Small intestine (tissue), 16 donors: Measurements from ENCODE around the gene ZC3H13. TPM values are rescaled to one million over a fixed set of nuclear protein-coding genes. Genes with fewer than 3 reads are reported as not detected.

ENCODE experiments used
- DNase-seq, 2 donors: peaks; one replicate each; pipeline versions ENCODE4 v3.0.0 to v3.0.0-alpha.2; 2013
- FAIRE-seq: peaks from 2 replicates; lab custom pipeline; 2012; peaks lifted over from hg19 to GRCh38; lab: Jason Lieb, UNC
- H3K27ac ChIP-seq, 3 donors: one replicate each; pipeline ENCODE4 v1.5.1; 2013; ENCODE audit warnings: low read length in 2 of 3, mild to moderate bottlenecking in 2 of 3, control low read depth in 1 of 3, inconsistent platforms in 1 of 3, low read depth in 1 of 3, moderate library complexity in 1 of 3
- H3K27me3 ChIP-seq, 3 donors: one replicate each; pipeline ENCODE4 v1.6.1; 2013; ENCODE audit warnings: low read length in 3 of 3, inconsistent platforms in 1 of 3; ENCODE audit not compliant: control insufficient read depth in 3 of 3, insufficient read depth in 3 of 3
- H3K36me3 ChIP-seq, 3 donors: one replicate each; pipeline ENCODE4 v1.6.1; 2013; ENCODE audit warnings: low read length in 3 of 3, inconsistent platforms in 1 of 3, low read depth in 1 of 3, mild to moderate bottlenecking in 1 of 3, moderate library complexity in 1 of 3; ENCODE audit not compliant: control insufficient read depth in 3 of 3, insufficient read depth in 2 of 3
- H3K4me1 ChIP-seq, 3 donors: one replicate each; pipeline ENCODE4 v1.6.1; 2013; ENCODE audit warnings: low read length in 2 of 3, inconsistent platforms in 1 of 3, low read depth in 1 of 3, mild to moderate bottlenecking in 1 of 3, moderate library complexity in 1 of 3; ENCODE audit not compliant: control insufficient read depth in 3 of 3, insufficient read depth in 2 of 3
- H3K4me3 ChIP-seq, 3 donors: one replicate each; pipeline ENCODE4 v1.5.1; 2013; ENCODE audit warnings: low read length in 3 of 3, control low read depth in 1 of 3, inconsistent platforms in 1 of 3, low read depth in 1 of 3, mild to moderate bottlenecking in 1 of 3, moderate library complexity in 1 of 3
- H3K9me3 ChIP-seq, 2 donors: one replicate each; pipeline ENCODE4 v1.6.1; 2013; ENCODE audit warnings: low read depth in 1 of 2, low read length in 1 of 2; ENCODE audit not compliant: control insufficient read depth in 2 of 2, insufficient read depth in 1 of 2
- WGBS, 3 donors: extraction: QIAGEN DNeasy Blood & Tissue Kit; methylation state at CpG; one replicate each; pipeline ENCODE4 v1.1.7; 2013; 5-methylcytosine and 5-hydroxymethylcytosine counted together
- long read RNA-seq, 10 donors: transcript quantifications; one replicate each; lab custom pipeline, GENCODE V29; 2026
- polyA plus RNA-seq, 4 donors: library from polyadenylated mRNA; stranded (reverse) in 3 of 4; unstranded in 1 of 4; fragments of 200-250 nt in 3 of 4; fragments of 120-200 nt in 1 of 4; gene quantifications; one replicate each; pipeline versions ENCODE4 v1.2.1 to v1.2.3, GENCODE V29; 2013
- donor health status: healthy with polysubstance abuse.
- donor health status: control.
- donor health status: control.
- donor health status: Bipolar disorder and iron deficiency.
- donor health status: healthy.

Gene ZC3H13
- 10 to 100 TPM in 3 of 4 donors, 1 to 10 TPM in 1; 9.2 to 34.5 (median 10.8) TPM for polyA plus RNA-seq
- long read RNA-seq, donor 1 = 0 reads
- long read RNA-seq, donor 2, partial matches to known transcripts = 9 of 9 reads
- long read RNA-seq, donor 2, other reads (novel, unspliced or antisense) = 0 of 9 reads
- long read RNA-seq, donor 3, partial matches to known transcripts = 7 of 8 reads
- long read RNA-seq, donor 3, other reads (novel, unspliced or antisense) = 0 of 8 reads
- long read RNA-seq, donor 4 = 0 reads
- long read RNA-seq, donor 5, partial matches to known transcripts = 0 of 1 reads
- long read RNA-seq, donor 5, other reads (novel, unspliced or antisense) = 0 of 1 reads
- long read RNA-seq, donor 6, partial matches to known transcripts = 13 of 13 reads
- long read RNA-seq, donor 6, other reads (novel, unspliced or antisense) = 0 of 13 reads
- long read RNA-seq, donor 7 = 0 reads
- long read RNA-seq, donor 8 = 0 reads
- long read RNA-seq, donor 9 = 0 reads
- long read RNA-seq, donor 10, partial matches to known transcripts = 58 of 58 reads
- long read RNA-seq, donor 10, other reads (novel, unspliced or antisense) = 0 of 58 reads

DNA sequence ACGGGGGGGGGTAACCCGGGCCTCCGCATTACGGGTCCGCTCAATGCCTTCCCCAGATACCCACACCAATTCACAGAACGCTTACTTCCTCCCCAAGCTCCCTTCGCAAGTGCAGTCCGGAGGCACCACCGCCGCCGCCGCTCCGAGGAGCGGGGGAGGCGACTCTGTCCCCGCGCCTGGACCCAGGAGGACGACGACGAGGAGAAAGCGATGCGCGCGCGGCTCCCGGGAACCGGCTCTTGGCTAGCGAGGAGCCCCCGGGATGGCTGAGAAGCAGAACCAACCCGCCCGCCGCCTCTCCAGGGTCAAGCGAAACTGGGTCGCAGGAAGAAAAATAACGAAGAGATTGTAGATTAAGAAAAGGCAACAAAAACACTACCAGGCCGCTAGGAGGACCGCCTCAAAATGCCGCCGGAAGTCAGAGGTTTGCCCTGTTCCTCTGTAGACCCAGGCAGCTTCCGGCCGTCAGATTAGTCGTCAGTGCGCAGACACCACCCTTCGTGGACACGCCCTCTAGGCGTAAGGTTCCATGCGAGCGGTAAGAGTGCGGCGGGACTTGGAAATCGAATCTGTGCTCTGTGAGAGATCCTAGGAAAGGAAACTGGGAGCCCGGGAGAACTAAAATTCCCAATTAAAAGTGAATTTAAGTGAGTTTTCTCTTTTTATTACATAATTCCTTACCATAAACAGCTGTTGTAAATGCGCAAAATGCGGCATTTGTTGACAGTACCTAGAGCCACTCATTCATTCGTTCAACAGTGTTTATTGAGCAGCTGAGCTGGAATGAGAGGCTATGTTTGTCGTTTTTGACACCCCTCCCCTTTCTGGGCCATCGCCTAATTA lies at the start of gene ZC3H13:
Gene ZC3H13, minus strand, starts transcription at position 428 of the 843 bp plus-strand sequence. CDS start 7,239 bp downstream, outside the sequence.
- WGBS, 3 donors = 0% methylated on average over 55 to 57 of the region's 57 CpGs
- Histone ChIP-seq H3K27me3 (peaks cover 0 to 3% (median 0%) of the 10 kb centered on the region in 3 donors), H3K36me3 (no peaks in the 10 kb centered on the region), H3K27ac (peak within 1 kb of the TSS; percentile 90 to 97 (median 96)), H3K9me3 (no peaks in the 10 kb centered on the region), H3K4me3 (peak within 1 kb of the TSS; percentile 86 to 90 (median 89)), H3K4me1 (peaks cover 2 to 5% (median 2%) of the 10 kb centered on the region in 3 donors)
- FAIRE-seq (peak; percentile 61), DNase-seq (peak; percentile 96 to 97)

DNA sequence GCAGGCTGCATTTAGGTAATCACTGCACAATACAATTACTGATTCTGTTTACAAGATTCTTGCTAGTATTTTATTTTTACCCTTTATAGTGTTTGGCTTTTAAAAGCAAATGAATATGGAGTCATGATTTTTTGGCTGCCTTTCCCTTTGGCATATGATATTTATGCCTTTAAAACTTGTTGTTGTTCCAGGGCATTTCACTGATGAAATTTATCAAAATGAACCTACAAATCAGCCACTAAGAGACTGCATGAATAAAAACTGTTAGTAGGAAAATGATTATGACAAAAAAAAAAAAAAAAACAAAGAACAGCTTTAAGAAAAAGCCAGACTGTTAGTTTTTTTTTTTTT lies 49.7 kb upstream of the ZC3H13 start:
- no peak for FAIRE-seq
- Histone ChIP-seq H3K36me3 (no peaks in the 10 kb centered on the region), H3K4me3 (no peak overlapping the region), H3K4me1 (no peaks in the 10 kb centered on the region), H3K27me3 (peaks cover 0 to 2% (median 0%) of the 10 kb centered on the region in 3 donors), H3K27ac (no peak overlapping the region), H3K9me3 (no peaks in the 10 kb centered on the region)
- no peak for DNase-seq

DNA sequence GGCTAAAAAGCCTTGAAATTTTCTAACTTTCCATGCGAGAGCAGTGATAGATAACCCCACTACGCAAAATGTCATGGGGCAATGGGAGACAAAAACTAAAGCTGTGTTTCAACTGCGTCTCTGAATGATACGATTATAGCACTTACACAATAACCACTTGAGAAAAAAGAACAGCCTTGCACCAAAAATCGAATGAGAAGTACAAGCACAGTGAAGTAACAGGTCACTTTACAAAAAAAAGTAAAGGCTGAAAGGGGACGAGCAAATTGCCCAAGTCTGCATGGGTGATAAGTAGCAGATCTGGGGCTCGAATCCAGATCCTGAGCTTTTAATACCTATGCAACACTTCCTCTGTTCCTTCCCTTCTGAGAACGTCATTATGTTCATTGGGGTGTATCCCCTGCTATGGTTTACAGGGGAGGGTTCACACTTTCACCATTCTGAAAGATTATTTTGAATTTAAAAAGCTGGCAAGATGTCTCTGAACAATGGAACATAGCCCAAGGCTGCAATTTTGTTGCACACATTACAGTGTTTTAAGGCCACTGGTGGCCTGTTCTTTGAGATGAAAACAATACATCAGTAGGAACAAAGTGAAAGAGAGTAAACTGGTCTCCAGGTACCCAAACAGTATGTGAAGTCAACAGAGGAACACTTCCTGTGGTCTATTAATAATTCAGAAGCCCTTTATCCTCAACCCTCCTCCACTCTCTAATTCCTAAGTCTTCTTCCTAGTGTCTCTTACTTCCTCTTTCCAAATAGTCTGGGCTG lies 49.1 kb upstream of the ZC3H13 start:
- H3K27ac ChIP-seq = no peak overlapping the region
- no peaks in the 10 kb centered on the region for H3K9me3 ChIP-seq
- WGBS, 3 donors = 67 to 79% (median 75%) methylated on average over 8 of the region's 8 CpGs
- no peaks in the 10 kb centered on the region for H3K4me1 ChIP-seq
- no peaks in the 10 kb centered on the region for H3K36me3 ChIP-seq
- FAIRE-seq = no peak
- no peak overlapping the region for H3K4me3 ChIP-seq
- no peak for DNase-seq
- H3K27me3 ChIP-seq = peaks cover 0 to 2% (median 0%) of the 10 kb centered on the region in 3 donors

DNA sequence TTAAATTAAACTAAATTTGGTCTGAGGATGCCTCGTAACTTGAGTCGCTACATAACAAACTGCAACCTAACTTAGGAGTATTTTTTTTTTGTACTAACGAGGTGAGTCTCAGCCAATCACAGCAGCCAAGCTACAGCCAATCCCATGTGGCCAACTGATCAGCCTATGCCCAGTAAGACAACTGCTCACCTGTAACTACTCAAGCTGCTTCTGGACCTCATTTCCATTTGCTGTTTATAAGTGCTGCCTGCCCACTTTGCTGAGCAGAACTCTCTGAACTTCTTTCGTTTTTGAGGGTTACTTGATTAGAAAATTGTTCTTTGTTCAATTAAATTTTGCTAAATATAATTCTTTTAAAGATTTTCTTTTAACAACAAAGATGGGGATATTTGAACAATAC lies 48.5 kb upstream of the ZC3H13 start:
- no peaks in the 10 kb centered on the region for H3K9me3 ChIP-seq
- H3K36me3 ChIP-seq = no peaks in the 10 kb centered on the region
- no peak overlapping the region for H3K27ac ChIP-seq
- no peak overlapping the region for H3K4me3 ChIP-seq
- FAIRE-seq (no peak), DNase-seq (no peak)
- WGBS, 3 donors = 70 to 84% (median 70%) methylated on average over 4 of the region's 4 CpGs
- peaks cover 0 to 2% (median 0%) of the 10 kb centered on the region in 3 donors for H3K27me3 ChIP-seq
- H3K4me1 ChIP-seq = no peaks in the 10 kb centered on the region

GRCh38 chr13:46100191-46100815 lies 47.8 kb upstream of the ZC3H13 start:
- Histone ChIP-seq H3K27ac (no peak overlapping the region), H3K4me1 (no peaks in the 10 kb centered on the region), H3K4me3 (no peak overlapping the region), H3K27me3 (peaks cover 0 to 2% (median 0%) of the 10 kb centered on the region in 3 donors), H3K36me3 (no peaks in the 10 kb centered on the region), H3K9me3 (no peaks in the 10 kb centered on the region)
- 72 to 83% (median 74%) methylated on average over 1 of the region's 1 CpG for WGBS, 3 donors
- no peak for FAIRE-seq
- DNase-seq = no peak

GRCh38 chr13:46097663-46098062 lies 45.1 kb upstream of the ZC3H13 start:
- no peaks in the 10 kb centered on the region for H3K4me1 ChIP-seq
- H3K36me3 ChIP-seq = no peaks in the 10 kb centered on the region
- H3K27ac ChIP-seq = no peak overlapping the region
- 27 to 74% (median 34%) methylated on average over 4 of the region's 4 CpGs for WGBS, 3 donors
- FAIRE-seq = no peak
- H3K4me3 ChIP-seq = no peak overlapping the region
- DNase-seq = no peak
- H3K27me3 ChIP-seq = no peaks in the 10 kb centered on the region
- H3K9me3 ChIP-seq = no peaks in the 10 kb centered on the region

DNA sequence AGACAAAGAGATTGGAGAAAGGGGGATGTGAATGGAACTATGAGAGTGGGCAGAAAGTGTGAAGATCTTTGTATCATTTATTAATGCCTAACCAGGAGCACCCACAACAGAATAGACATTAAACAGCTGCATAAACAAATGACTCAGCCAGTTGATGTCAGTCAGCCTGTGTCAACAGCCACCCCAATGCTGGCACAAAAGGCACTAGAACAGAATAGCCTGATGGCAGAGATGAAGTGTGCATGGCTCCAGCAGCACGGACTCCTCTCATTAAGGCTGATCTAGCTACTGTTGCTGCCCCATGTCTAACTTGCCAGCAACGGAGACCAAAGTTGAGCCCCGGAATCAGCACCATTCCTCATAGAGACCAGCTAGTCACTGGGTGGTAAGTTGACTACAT lies 44.5 kb upstream of the ZC3H13 start:
- H3K27ac ChIP-seq = no peak overlapping the region
- H3K36me3 ChIP-seq = no peaks in the 10 kb centered on the region
- FAIRE-seq = no peak
- H3K4me1 ChIP-seq = no peaks in the 10 kb centered on the region
- no peak overlapping the region for H3K4me3 ChIP-seq
- 63 to 80% (median 78%) methylated on average over 3 of the region's 3 CpGs for WGBS, 3 donors
- DNase-seq = no peak
- H3K27me3 ChIP-seq = no peaks in the 10 kb centered on the region
- H3K9me3 ChIP-seq = no peaks in the 10 kb centered on the region
